ENCODE results near the gene B9D1. TPM values are rescaled to one million over a fixed set of nuclear protein-coding genes. Genes with fewer than 3 reads are reported as not detected.

Gene B9D1
- total RNA-seq, 2 donors from 2014 or later, result 10.4 to 53.4 TPM

GRCh38 chr17:19372011-19372370 is 9.5 kb upstream of the B9D1 start:
- 73 to 85% methylated on average over 9 of the region's 9 CpGs for WGBS, 2 donors
- DNase-seq, result peak in 1 of 4 donors; percentile 5
- no peaks in the 10 kb centered on the region for H3K9me3 ChIP-seq
- no peaks in the 10 kb centered on the region for H3K27me3 ChIP-seq
- TF ChIP-seq CTCF (IDR thresholded peaks at IDR 0.05) (no peak), POLR2A (IDR thresholded peaks at IDR 0.05) (no peak)
- no peak overlapping the region for H3K27ac ChIP-seq
- ATAC-seq, result no peak
- peaks cover 2% of the 10 kb centered on the region for H3K4me1 ChIP-seq
- intact Hi-C loops (cut with DNase I), result no loop called here
- H3K4me3 ChIP-seq, result no peak overlapping the region
- no peaks in the 10 kb centered on the region for H3K36me3 ChIP-seq (replicated peaks in 1 of 2; ENCODE audit: insufficient read depth in 1 of 2, low read depth in 2 of 2)

- DNase-seq, result peak in 1 of 4 donors; percentile 2
- intact Hi-C loops (cut with DNase I), result no loop called here
- H3K4me1 ChIP-seq, result no peaks in the 10 kb centered on the region
Observed at GRCh38 chr17:19371259-19372010, 8.9 kb upstream of the B9D1 start.

GRCh38 chr17:19370493-19370960 is 8.0 kb upstream of the B9D1 start:
- H3K27ac ChIP-seq, result no peak overlapping the region
- intact Hi-C loops (cut with DNase I), result no loop called here
- peak in 1 of 4 donors; percentile 26 for DNase-seq

More at GRCh38 chr17:19371259-19372010, 8.9 kb upstream of the B9D1 start:
- Histone ChIP-seq H3K27me3 (no peaks in the 10 kb centered on the region), H3K9me3 (no peaks in the 10 kb centered on the region), H3K27ac (no peak overlapping the region), H3K36me3 (replicated peaks in 1 of 2; ENCODE audit: insufficient read depth in 1 of 2, low read depth in 2 of 2) (no peaks in the 10 kb centered on the region), H3K4me3 (no peak overlapping the region)
- TF ChIP-seq POLR2A (IDR thresholded peaks at IDR 0.05) (no peak), CTCF (IDR thresholded peaks at IDR 0.05) (no peak)
- WGBS, 2 donors, result 72 to 88% methylated on average over 7 of the region's 7 CpGs
- ATAC-seq, result no peak

GRCh38 chr17:19369846-19370492 is 7.4 kb upstream of the B9D1 start:
- TF ChIP-seq POLR2A (IDR thresholded peaks at IDR 0.05) (no peak), CTCF (IDR thresholded peaks at IDR 0.05) (no peak)
- no peak overlapping the region for H3K27ac ChIP-seq
- no peaks in the 10 kb centered on the region for H3K27me3 ChIP-seq
- peak in 1 of 4 donors; percentile 9 for DNase-seq
- WGBS, 2 donors, result 84 to 86% methylated on average over 12 of the region's 12 CpGs
- no peaks in the 10 kb centered on the region for H3K36me3 ChIP-seq (replicated peaks in 1 of 2; ENCODE audit: insufficient read depth in 1 of 2, low read depth in 2 of 2)
- intact Hi-C loops (cut with DNase I), result loop anchor here (5.0 kb wide), 1 partner anchor 77 kb away; no protein-coding TSS in a partner anchor
- no peak for ATAC-seq
- no peaks in the 10 kb centered on the region for H3K9me3 ChIP-seq
- H3K4me1 ChIP-seq, result peaks cover 3% of the 10 kb centered on the region
- H3K4me3 ChIP-seq, result no peak overlapping the region

More at GRCh38 chr17:19370493-19370960, 8.0 kb upstream of the B9D1 start:
- Histone ChIP-seq H3K36me3 (replicated peaks in 1 of 2; ENCODE audit: insufficient read depth in 1 of 2, low read depth in 2 of 2) (no peaks in the 10 kb centered on the region), H3K27me3 (no peaks in the 10 kb centered on the region), H3K9me3 (no peaks in the 10 kb centered on the region), H3K4me3 (no peak overlapping the region), H3K4me1 (no peaks in the 10 kb centered on the region)
- no peak for ATAC-seq
- 60 to 82% methylated on average over 6 to 7 of the region's 7 CpGs for WGBS, 2 donors
- no peak for TF ChIP-seq CTCF (IDR thresholded peaks at IDR 0.05)
- no peak for TF ChIP-seq POLR2A (IDR thresholded peaks at IDR 0.05)
